GM18498 (cell line): ENCODE results near the gene LRP1B.
"Not testable (repeated sequence)": the region's sequence is repeated elsewhere in the genome, so short reads cannot be mapped to it uniquely, and the experiment has no call there.

Experiments used
- ATAC-seq: cut with Tn5 transposase; IDR thresholded peaks from one replicate; pipeline ENCODE4 v1.9.1; 2021; ENCODE audit warnings: mild to moderate bottlenecking, moderate library complexity; ENCODE audit not compliant: unreplicated experiment

LRP1B gene

GRCh38 chr2:141195087-141195486, 935.7 kb downstream of the LRP1B start:
- ATAC-seq: no peak

GRCh38 chr2:141187075-141187439, 943.8 kb downstream of the LRP1B start:
- ATAC-seq: no peak

GRCh38 chr2:141186413-141187074, 944.3 kb downstream of the LRP1B start:
- ATAC-seq: no peak

GRCh38 chr2:141182246-141182645, 948.6 kb downstream of the LRP1B start:
- ATAC-seq: no peak

GRCh38 chr2:141169117-141169516, 961.7 kb downstream of the LRP1B start:
- not testable (repeated sequence) for ATAC-seq

GRCh38 chr2:141162314-141162713, 968.5 kb downstream of the LRP1B start:
- ATAC-seq: no peak

GRCh38 chr2:141151611-141152286, 979.1 kb downstream of the LRP1B start:
- ATAC-seq: no peak

GRCh38 chr2:141142025-141142424, 988.8 kb downstream of the LRP1B start:
- ATAC-seq: no peak

- no peak for ATAC-seq
Observed at GRCh38 chr2:141137122-141137693, 993.6 kb downstream of the LRP1B start.

- ATAC-seq: no peak
Observed at GRCh38 chr2:141133883-141134282, 996.9 kb downstream of the LRP1B start.

GRCh38 chr2:141125432-141125831, 1005.4 kb downstream of the LRP1B start:
- no peak for ATAC-seq

GRCh38 chr2:141118836-141119235, 1012.0 kb downstream of the LRP1B start:
- no peak for ATAC-seq

- ATAC-seq: no peak
Observed at GRCh38 chr2:141113301-141113700, 1017.5 kb downstream of the LRP1B start.

- ATAC-seq: no peak
Observed at GRCh38 chr2:141109633-141110032, 1021.2 kb downstream of the LRP1B start.

- no peak for ATAC-seq
Observed at GRCh38 chr2:141105763-141106162, 1025.1 kb downstream of the LRP1B start.

GRCh38 chr2:141103216-141103615, 1027.6 kb downstream of the LRP1B start:
- no peak for ATAC-seq

- no peak for ATAC-seq
Observed at GRCh38 chr2:141079231-141079630, 1051.6 kb downstream of the LRP1B start.

GRCh38 chr2:141075753-141076152, 1055.1 kb downstream of the LRP1B start:
- ATAC-seq: no peak

- ATAC-seq: no peak
Observed at GRCh38 chr2:141068053-141068682, 1062.6 kb downstream of the LRP1B start.

GRCh38 chr2:141065042-141065441, 1065.8 kb downstream of the LRP1B start:
- no peak for ATAC-seq

GRCh38 chr2:141063406-141063805, 1067.4 kb downstream of the LRP1B start:
- ATAC-seq: no peak

GRCh38 chr2:141062443-141062842, 1068.4 kb downstream of the LRP1B start:
- no peak for ATAC-seq
